Measurements from ENCODE around the gene PPP2R5C.

The PPP2R5C gene

DNA sequence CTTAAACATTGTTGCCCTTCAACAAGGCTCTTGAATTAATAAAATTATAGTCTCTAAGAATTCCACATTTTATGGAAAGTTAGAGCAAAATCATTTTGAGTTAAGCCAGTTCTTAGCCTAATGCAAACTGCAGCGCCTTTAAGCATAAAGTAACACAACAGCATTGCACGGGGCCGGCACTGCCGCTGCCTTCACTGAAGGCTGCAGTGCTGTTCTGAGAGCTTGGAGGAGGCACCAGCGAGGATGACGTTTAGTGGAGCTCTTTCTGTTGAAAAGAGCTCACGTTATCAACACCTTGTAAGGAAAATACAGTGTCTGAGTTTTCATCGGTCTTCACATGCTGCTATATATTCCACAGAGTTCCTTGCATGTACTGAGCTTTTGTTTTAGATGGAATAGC is 164.6 kb downstream of the PPP2R5C start:
- TF ChIP-seq, protein P1, sequence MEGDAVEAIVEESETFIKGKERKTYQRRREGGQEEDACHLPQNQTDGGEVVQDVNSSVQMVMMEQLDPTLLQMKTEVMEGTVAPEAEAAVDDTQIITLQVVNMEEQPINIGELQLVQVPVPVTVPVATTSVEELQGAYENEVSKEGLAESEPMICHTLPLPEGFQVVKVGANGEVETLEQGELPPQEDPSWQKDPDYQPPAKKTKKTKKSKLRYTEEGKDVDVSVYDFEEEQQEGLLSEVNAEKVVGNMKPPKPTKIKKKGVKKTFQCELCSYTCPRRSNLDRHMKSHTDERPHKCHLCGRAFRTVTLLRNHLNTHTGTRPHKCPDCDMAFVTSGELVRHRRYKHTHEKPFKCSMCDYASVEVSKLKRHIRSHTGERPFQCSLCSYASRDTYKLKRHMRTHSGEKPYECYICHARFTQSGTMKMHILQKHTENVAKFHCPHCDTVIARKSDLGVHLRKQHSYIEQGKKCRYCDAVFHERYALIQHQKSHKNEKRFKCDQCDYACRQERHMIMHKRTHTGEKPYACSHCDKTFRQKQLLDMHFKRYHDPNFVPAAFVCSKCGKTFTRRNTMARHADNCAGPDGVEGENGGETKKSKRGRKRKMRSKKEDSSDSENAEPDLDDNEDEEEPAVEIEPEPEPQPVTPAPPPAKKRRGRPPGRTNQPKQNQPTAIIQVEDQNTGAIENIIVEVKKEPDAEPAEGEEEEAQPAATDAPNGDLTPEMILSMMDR (IDR thresholded peaks at IDR 0.05; ENCODE audit: control extremely low read depth, extremely low read depth, low read depth, missing control alignments): no peak
- CTCF ChIA-PET: interaction anchor here (1.6 to 2.9 kb wide), 3 partner anchors 82 to 219 kb away, joined by 3 to 10 read pairs (median 3); no protein-coding TSS in a partner anchor
- POLR2A ChIA-PET: no interaction called here
- no peak for DNase-seq (ENCODE audit: extremely low spot score)

DNA sequence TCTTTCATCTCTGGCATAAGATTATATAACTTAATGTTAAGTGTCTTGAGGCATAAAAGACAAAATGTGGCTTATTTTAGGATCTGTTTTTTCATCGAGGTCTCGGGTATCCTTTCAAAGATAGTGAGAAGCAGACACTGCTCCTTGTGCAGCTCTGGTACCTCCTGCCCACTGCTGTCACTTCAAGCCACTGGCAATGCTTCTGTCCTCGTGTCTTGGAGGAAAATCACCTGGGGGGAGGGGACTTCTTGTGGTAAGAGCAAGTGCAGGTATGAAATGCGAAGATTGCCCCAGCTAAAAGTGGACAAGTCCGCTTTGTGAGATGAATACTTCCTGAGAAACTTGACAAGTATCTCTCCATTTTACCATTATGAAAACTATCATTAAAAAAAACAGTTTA is 165.1 kb downstream of the PPP2R5C start:
- POLR2A ChIA-PET: no interaction called here
- TF ChIP-seq, protein P1 (IDR thresholded peaks at IDR 0.05; ENCODE audit: control extremely low read depth, extremely low read depth, low read depth, missing control alignments): no peak
- CTCF ChIA-PET: interaction anchor here (1.6 to 2.9 kb wide), 3 partner anchors 83 to 220 kb away, joined by 3 to 10 read pairs (median 3); no protein-coding TSS in a partner anchor

GRCh38 chr14:101927859-101928258 is 166.3 kb downstream of the PPP2R5C start:
- POLR2A ChIA-PET: no interaction called here
- no peak for DNase-seq (ENCODE audit: extremely low spot score)
- CTCF ChIA-PET: no interaction called here
- TF ChIP-seq, protein P1 (IDR thresholded peaks at IDR 0.05; ENCODE audit: control extremely low read depth, extremely low read depth, low read depth, missing control alignments): no peak

More for the DNA sequence above, 165.1 kb downstream of the PPP2R5C start:
- DNase-seq (ENCODE audit: extremely low spot score): no peak

- ChIA-PET POLR2A (no interaction called here), CTCF (no interaction called here)
- DNase-seq (ENCODE audit: extremely low spot score): no peak
- TF ChIP-seq, protein P1 (IDR thresholded peaks at IDR 0.05; ENCODE audit: control extremely low read depth, extremely low read depth, low read depth, missing control alignments): no peak
Observed at GRCh38 chr14:101928415-101928841, 166.9 kb downstream of the PPP2R5C start.

DNA sequence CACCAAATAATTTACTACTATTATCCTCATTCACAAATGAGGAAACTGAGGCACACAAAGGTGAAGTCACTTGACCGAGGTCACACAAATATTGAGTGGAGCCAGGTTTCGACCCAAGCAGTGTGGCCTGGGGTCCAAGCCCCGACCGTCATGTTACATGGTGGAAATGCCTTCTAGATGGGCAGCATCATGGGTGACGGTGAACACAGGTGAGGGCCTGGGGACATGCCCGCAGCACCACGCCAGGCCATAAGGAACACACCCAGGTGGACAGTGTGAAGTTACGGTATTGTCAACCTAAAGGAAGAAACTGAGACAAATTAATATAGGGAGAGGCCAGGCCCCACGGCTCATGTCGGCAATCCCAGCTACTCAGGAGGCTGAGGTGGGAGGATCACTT is 167.6 kb downstream of the PPP2R5C start:
- POLR2A ChIA-PET: no interaction called here
- CTCF ChIA-PET: interaction anchor here (2.0 kb wide), 1 partner anchor 158 kb away, joined by 7 read pairs; no protein-coding TSS in a partner anchor
- DNase-seq (ENCODE audit: extremely low spot score): no peak
- TF ChIP-seq, protein P1 (IDR thresholded peaks at IDR 0.05; ENCODE audit: control extremely low read depth, extremely low read depth, low read depth, missing control alignments): no peak

- POLR2A ChIA-PET: no interaction called here
- CTCF ChIA-PET: interaction anchor here (2.0 kb wide), 1 partner anchor 159 kb away, joined by 7 read pairs; no protein-coding TSS in a partner anchor
- DNase-seq (ENCODE audit: extremely low spot score): no peak
- TF ChIP-seq, protein P1 (IDR thresholded peaks at IDR 0.05; ENCODE audit: control extremely low read depth, extremely low read depth, low read depth, missing control alignments): no peak
Observed at GRCh38 chr14:101929946-101930345, 168.4 kb downstream of the PPP2R5C start.

Measured in GM10248 (cell line).